ENCODE data around the gene PRAMEF15. TPM values are rescaled to one million over a fixed set of nuclear protein-coding genes. Genes with fewer than 3 reads are reported as not detected.
"Not testable (repeated sequence)": the region's sequence is repeated elsewhere in the genome, so short reads cannot be mapped to it uniquely, and the experiment has no call there.

Gene PRAMEF15
- total and polyA plus RNA-seq, 10 of the 15 experiments (the other 5 are each of a cell fraction or from before 2014, with no cell fraction given), result not detected

- H3K4me3 ChIP-seq; DNase-seq (ENCODE audit: low read depth, low spot score); H3K4me2 ChIP-seq (ENCODE audit: control insufficient read depth, insufficient read depth); H3K27ac ChIP-seq (ENCODE audit: control insufficient read depth, insufficient read depth); CTCF ChIA-PET; H3K79me2 ChIP-seq (ENCODE audit: control insufficient read depth, insufficient read depth, low read length); FAIRE-seq; ATAC-seq; POLR2A ChIA-PET; H2AFZ ChIP-seq (ENCODE audit: control insufficient read depth, low read depth, low read length); H3K27me3 ChIP-seq (replicated peaks in 1 of 2; ENCODE audit: control insufficient read depth in 2 of 2, insufficient read depth in 2 of 2, low read length in 1 of 2); BruUV-seq (replicated peaks); H3K9ac ChIP-seq (ENCODE audit: control insufficient read depth, insufficient read depth, low read length); intact Hi-C loops (cut with micrococcal nuclease; ENCODE audit: unreplicated experiment); SMC1A ChIA-PET (ENCODE audit: uncharacterized antibody, unreplicated experiment); H3K9me3 ChIP-seq (replicated peaks; ENCODE audit: control insufficient read depth, insufficient read depth, low read length); in situ Hi-C loops (cut with MboI); H3K36me3 ChIP-seq (ENCODE audit: control insufficient read depth in 2 of 2, insufficient read depth in 2 of 2, low read length in 1 of 2); H4K20me1 ChIP-seq (ENCODE audit: control insufficient read depth, insufficient read depth); H3K4me1 ChIP-seq (ENCODE audit: control insufficient read depth, insufficient read depth, low read length); RAD21 ChIA-PET (ENCODE audit: unreplicated experiment): not testable (repeated sequence)
- 55% methylated on average over 7 of the region's 8 CpGs for WGBS (ENCODE audit: insufficient coverage, insufficient replicate concordance, low lambda C conversion rate, missing lambda C conversion rate)
These were observed 38.1 kb downstream of the PRAMEF15 start for GRCh38 chr1:13353476-13353875.

- DNase-seq (ENCODE audit: low read depth, low spot score); H4K20me1 ChIP-seq (ENCODE audit: control insufficient read depth, insufficient read depth); H2AFZ ChIP-seq (ENCODE audit: control insufficient read depth, low read depth, low read length); H3K27ac ChIP-seq (ENCODE audit: control insufficient read depth, insufficient read depth); H3K4me1 ChIP-seq (ENCODE audit: control insufficient read depth, insufficient read depth, low read length); H3K4me3 ChIP-seq; RAD21 ChIA-PET (ENCODE audit: unreplicated experiment); ATAC-seq; H3K9ac ChIP-seq (ENCODE audit: control insufficient read depth, insufficient read depth, low read length); H3K4me2 ChIP-seq (ENCODE audit: control insufficient read depth, insufficient read depth); SMC1A ChIA-PET (ENCODE audit: uncharacterized antibody, unreplicated experiment); H3K36me3 ChIP-seq (ENCODE audit: control insufficient read depth in 2 of 2, insufficient read depth in 2 of 2, low read length in 1 of 2); H3K9me3 ChIP-seq (replicated peaks; ENCODE audit: control insufficient read depth, insufficient read depth, low read length); intact Hi-C loops (cut with micrococcal nuclease; ENCODE audit: unreplicated experiment); FAIRE-seq; POLR2A ChIA-PET; BruUV-seq (replicated peaks); in situ Hi-C loops (cut with MboI); CTCF ChIA-PET; H3K79me2 ChIP-seq (ENCODE audit: control insufficient read depth, insufficient read depth, low read length); H3K27me3 ChIP-seq (replicated peaks in 1 of 2; ENCODE audit: control insufficient read depth in 2 of 2, insufficient read depth in 2 of 2, low read length in 1 of 2): not testable (repeated sequence)
- no CpG with 5 or more reads among the region's 9 CpGs for WGBS (ENCODE audit: insufficient coverage, insufficient replicate concordance, low lambda C conversion rate, missing lambda C conversion rate)
These were observed 39.1 kb downstream of the PRAMEF15 start for GRCh38 chr1:13354475-13354874.

- in situ Hi-C loops (cut with MboI); H3K36me3 ChIP-seq (ENCODE audit: control insufficient read depth in 2 of 2, insufficient read depth in 2 of 2, low read length in 1 of 2); H2AFZ ChIP-seq (ENCODE audit: control insufficient read depth, low read depth, low read length); H3K4me2 ChIP-seq (ENCODE audit: control insufficient read depth, insufficient read depth); DNase-seq (ENCODE audit: low read depth, low spot score); H3K4me1 ChIP-seq (ENCODE audit: control insufficient read depth, insufficient read depth, low read length); POLR2A ChIA-PET; H3K9ac ChIP-seq (ENCODE audit: control insufficient read depth, insufficient read depth, low read length); H3K9me3 ChIP-seq (replicated peaks; ENCODE audit: control insufficient read depth, insufficient read depth, low read length); H4K20me1 ChIP-seq (ENCODE audit: control insufficient read depth, insufficient read depth); H3K27me3 ChIP-seq (replicated peaks in 1 of 2; ENCODE audit: control insufficient read depth in 2 of 2, insufficient read depth in 2 of 2, low read length in 1 of 2); BruUV-seq (replicated peaks); H3K79me2 ChIP-seq (ENCODE audit: control insufficient read depth, insufficient read depth, low read length); H3K4me3 ChIP-seq; CTCF ChIA-PET; H3K27ac ChIP-seq (ENCODE audit: control insufficient read depth, insufficient read depth); FAIRE-seq; SMC1A ChIA-PET (ENCODE audit: uncharacterized antibody, unreplicated experiment); RAD21 ChIA-PET (ENCODE audit: unreplicated experiment): not testable (repeated sequence)
- TF ChIP-seq CTCF (IDR thresholded peaks at IDR 0.05 in 2 of 3, conservative IDR thresholded peaks at IDR 0.05 in 1 of 3; ENCODE audit: control insufficient read depth in 2 of 3, extremely low read depth in 1 of 3, insufficient read depth in 1 of 3, low read depth in 3 of 3, low read length in 3 of 3) (peak; percentile 33 to 47 (median 42); a peak in 4 of 6 replicates), RAD21 (IDR thresholded peaks at IDR 0.05; ENCODE audit: insufficient read depth, low read depth, low read length) (peak; percentile 63), SMC3 (IDR thresholded peaks at IDR 0.05; ENCODE audit: borderline replicate concordance, low read length) (peak; percentile 48; the same call in 1 of the 2 replicates)
- WGBS (ENCODE audit: insufficient coverage, insufficient replicate concordance, low lambda C conversion rate, missing lambda C conversion rate), result 0% methylated on average over 5 of the region's 5 CpGs
- peak; percentile 49; the same call in 2 of the 3 replicates for ATAC-seq
- intact Hi-C loops (cut with micrococcal nuclease; ENCODE audit: unreplicated experiment), result loop anchor here (5.0 kb wide), 1 partner anchor 606 kb away; no protein-coding TSS in a partner anchor
These were observed 41.4 kb downstream of the PRAMEF15 start for GRCh38 chr1:13356774-13357173.
